ENCODE data around the gene GLTPD2. TPM values are rescaled to one million over a fixed set of nuclear protein-coding genes. Genes with fewer than 3 reads are reported as not detected.

GLTPD2 gene
- total RNA-seq, 1 experiment from 2014 or later, result not detected

DNA sequence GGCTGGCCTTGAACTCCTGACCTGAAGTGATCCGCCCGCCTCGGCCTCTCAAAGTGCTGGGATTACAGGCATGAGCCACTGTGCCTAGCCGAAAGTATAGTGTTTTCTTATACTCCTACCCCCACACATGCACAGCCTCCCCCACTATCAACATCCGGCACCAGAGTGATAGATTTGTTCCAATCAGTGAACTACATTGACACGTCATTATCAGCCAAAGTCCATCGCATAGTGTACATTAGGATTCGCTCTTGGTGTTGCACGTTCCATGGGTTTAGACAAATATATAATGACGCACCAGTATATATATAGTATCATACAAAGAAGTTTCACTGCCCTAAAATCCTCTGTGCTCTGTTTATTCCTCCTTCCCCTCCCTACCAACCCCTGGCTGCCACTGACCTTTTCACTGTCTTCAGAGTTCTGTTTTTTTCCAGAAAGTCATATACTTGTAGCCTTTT lies 29.0 kb upstream of the GLTPD2 start:
- Histone ChIP-seq H3K9me3 (ENCODE audit: low read depth, low read length, poor library complexity, severe bottlenecking) (no peaks in the 10 kb centered on the region), H3K27ac (ENCODE audit: low read depth, low read length, poor library complexity, severe bottlenecking) (no peak overlapping the region), H3K36me3 (ENCODE audit: insufficient read depth, low read length, poor library complexity, severe bottlenecking) (no peaks in the 10 kb centered on the region), H3K27me3 (replicated peaks; ENCODE audit: insufficient read depth, low read depth, low read length, poor library complexity) (peaks cover 4% of the 10 kb centered on the region), H3K4me3 (ENCODE audit: low read depth, low read length, poor library complexity, severe bottlenecking) (no peak overlapping the region), H3K4me1 (ENCODE audit: insufficient read depth, low read length, poor library complexity, severe bottlenecking) (no peaks in the 10 kb centered on the region)
- TF ChIP-seq, protein P1, sequence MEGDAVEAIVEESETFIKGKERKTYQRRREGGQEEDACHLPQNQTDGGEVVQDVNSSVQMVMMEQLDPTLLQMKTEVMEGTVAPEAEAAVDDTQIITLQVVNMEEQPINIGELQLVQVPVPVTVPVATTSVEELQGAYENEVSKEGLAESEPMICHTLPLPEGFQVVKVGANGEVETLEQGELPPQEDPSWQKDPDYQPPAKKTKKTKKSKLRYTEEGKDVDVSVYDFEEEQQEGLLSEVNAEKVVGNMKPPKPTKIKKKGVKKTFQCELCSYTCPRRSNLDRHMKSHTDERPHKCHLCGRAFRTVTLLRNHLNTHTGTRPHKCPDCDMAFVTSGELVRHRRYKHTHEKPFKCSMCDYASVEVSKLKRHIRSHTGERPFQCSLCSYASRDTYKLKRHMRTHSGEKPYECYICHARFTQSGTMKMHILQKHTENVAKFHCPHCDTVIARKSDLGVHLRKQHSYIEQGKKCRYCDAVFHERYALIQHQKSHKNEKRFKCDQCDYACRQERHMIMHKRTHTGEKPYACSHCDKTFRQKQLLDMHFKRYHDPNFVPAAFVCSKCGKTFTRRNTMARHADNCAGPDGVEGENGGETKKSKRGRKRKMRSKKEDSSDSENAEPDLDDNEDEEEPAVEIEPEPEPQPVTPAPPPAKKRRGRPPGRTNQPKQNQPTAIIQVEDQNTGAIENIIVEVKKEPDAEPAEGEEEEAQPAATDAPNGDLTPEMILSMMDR (conservative IDR thresholded peaks at IDR 0.05; ENCODE audit: low read depth, low read length), result no peak
- no peak for TF ChIP-seq EZH2 (IDR thresholded peaks at IDR 0.05; ENCODE audit: borderline replicate concordance, low read depth, low read length, poor library complexity, severe bottlenecking)
- ChIA-PET CTCF (no interaction called here), POLR2A (ENCODE audit: low non-redundant PET) (no interaction called here)
- no peak for DNase-seq (ENCODE audit: low spot score)
- intact Hi-C loops (cut with micrococcal nuclease; ENCODE audit: unreplicated experiment), result no loop called here
- no TSS peak for BruUV-seq (replicated peaks)

GRCh38 chr17:4764595-4764994 lies 24.2 kb upstream of the GLTPD2 start:
- Histone ChIP-seq H3K4me1 (ENCODE audit: insufficient read depth, low read length, poor library complexity, severe bottlenecking) (no peaks in the 10 kb centered on the region), H3K27ac (ENCODE audit: low read depth, low read length, poor library complexity, severe bottlenecking) (no peak overlapping the region), H3K9me3 (ENCODE audit: low read depth, low read length, poor library complexity, severe bottlenecking) (no peaks in the 10 kb centered on the region), H3K4me3 (ENCODE audit: low read depth, low read length, poor library complexity, severe bottlenecking) (no peak overlapping the region), H3K27me3 (replicated peaks; ENCODE audit: insufficient read depth, low read depth, low read length, poor library complexity) (no peaks in the 10 kb centered on the region), H3K36me3 (ENCODE audit: insufficient read depth, low read length, poor library complexity, severe bottlenecking) (no peaks in the 10 kb centered on the region)
- no peak for DNase-seq (ENCODE audit: low spot score)
- TF ChIP-seq, protein P1 (conservative IDR thresholded peaks at IDR 0.05; ENCODE audit: low read depth, low read length), result no peak
- TF ChIP-seq EZH2 (IDR thresholded peaks at IDR 0.05; ENCODE audit: borderline replicate concordance, low read depth, low read length, poor library complexity, severe bottlenecking), result no peak
- intact Hi-C loops (cut with micrococcal nuclease; ENCODE audit: unreplicated experiment), result no loop called here
- ChIA-PET POLR2A (ENCODE audit: low non-redundant PET) (no interaction called here), CTCF (no interaction called here)
- BruUV-seq (replicated peaks), result no TSS peak

DNA sequence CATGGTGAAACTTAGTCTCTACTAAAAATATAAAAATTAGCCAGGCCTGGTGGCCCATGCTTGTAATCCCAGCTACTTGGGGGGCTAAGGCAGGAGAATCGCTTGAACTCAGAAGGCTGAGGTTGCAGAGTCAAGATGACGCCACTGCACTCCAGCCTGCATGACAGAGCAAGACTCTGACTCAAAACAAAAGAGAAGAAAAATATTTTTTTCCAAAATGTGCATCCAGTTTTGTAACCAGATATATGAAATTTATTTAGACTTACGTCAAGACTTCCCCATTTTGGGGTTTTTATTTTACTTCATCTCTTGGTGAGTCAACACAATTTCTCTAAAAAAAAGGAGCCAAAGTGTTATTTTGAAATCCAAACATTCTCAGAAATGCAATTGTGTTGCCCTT lies 22.6 kb upstream of the GLTPD2 start:
- TF ChIP-seq, protein P1 (conservative IDR thresholded peaks at IDR 0.05; ENCODE audit: low read depth, low read length), result no peak
- TF ChIP-seq EZH2 (IDR thresholded peaks at IDR 0.05; ENCODE audit: borderline replicate concordance, low read depth, low read length, poor library complexity, severe bottlenecking), result no peak
- Histone ChIP-seq H3K27me3 (replicated peaks; ENCODE audit: insufficient read depth, low read depth, low read length, poor library complexity) (no peaks in the 10 kb centered on the region), H3K36me3 (ENCODE audit: insufficient read depth, low read length, poor library complexity, severe bottlenecking) (no peaks in the 10 kb centered on the region), H3K4me1 (ENCODE audit: insufficient read depth, low read length, poor library complexity, severe bottlenecking) (no peaks in the 10 kb centered on the region), H3K9me3 (ENCODE audit: low read depth, low read length, poor library complexity, severe bottlenecking) (no peaks in the 10 kb centered on the region), H3K4me3 (ENCODE audit: low read depth, low read length, poor library complexity, severe bottlenecking) (no peak overlapping the region), H3K27ac (ENCODE audit: low read depth, low read length, poor library complexity, severe bottlenecking) (no peak overlapping the region)
- CTCF ChIA-PET, result no interaction called here
- BruUV-seq (replicated peaks), result no TSS peak
- POLR2A ChIA-PET (ENCODE audit: low non-redundant PET), result no interaction called here
- no peak for DNase-seq (ENCODE audit: low spot score)
- intact Hi-C loops (cut with micrococcal nuclease; ENCODE audit: unreplicated experiment), result no loop called here

Data from A673 (cell line).